Erythroblast (primary cell): ENCODE data around the gene DLX5.

Source experiments
- GATA1 ChIP-seq: IDR thresholded peaks from 2 replicates; pipeline ENCODE4 v1.6.1; 2011; ENCODE audit warnings: low read depth, mild to moderate bottlenecking, control low read depth, low read length, moderate library complexity
- POLR2A ChIP-seq: IDR thresholded peaks from 2 replicates; pipeline ENCODE4 v1.6.1; 2011; ENCODE audit warnings: mild to moderate bottlenecking, low read length

DNA sequence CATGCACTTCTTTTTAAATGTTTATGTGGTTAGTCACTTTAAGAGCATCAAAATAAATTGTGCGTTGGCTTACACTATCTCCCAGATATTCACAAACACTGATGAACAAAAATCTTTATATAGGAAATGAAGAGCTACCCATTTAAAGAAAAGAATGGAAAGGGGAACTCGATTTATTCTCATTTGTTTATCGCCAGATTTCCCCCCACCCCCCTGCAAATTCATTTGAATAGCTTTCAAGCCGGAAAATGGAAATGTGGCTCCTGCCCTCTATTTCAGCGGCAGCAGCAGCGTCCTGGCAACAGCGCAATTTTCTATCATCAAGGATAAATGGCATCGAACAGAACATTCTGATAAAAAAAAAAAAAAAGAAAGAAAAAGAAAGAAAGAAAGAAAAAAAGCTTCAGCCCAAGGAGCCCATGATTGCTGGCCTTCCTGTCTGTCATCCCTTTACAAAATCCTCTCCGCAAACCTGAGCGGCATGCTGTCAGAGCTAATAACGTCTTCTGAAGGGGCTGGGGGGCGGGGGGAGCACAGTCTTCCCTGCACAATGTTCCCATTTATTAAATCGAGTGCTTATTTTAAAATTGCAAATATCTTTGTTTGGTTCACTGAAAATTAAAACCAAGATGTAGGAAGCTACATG lies 33.0 kb downstream of the DLX5 start:
- TF ChIP-seq POLR2A (no peak), GATA1 (no peak)
